ENCODE results near the gene DNAJB1. TPM values are rescaled to one million over a fixed set of nuclear protein-coding genes. Genes with fewer than 3 reads are reported as not detected.

Gene DNAJB1
- total and polyA plus RNA-seq, 2 of the 13 experiments (the other 11 are each of a cell fraction or from before 2014, with no cell fraction given) = 87.5 to 97.3 TPM

DNA sequence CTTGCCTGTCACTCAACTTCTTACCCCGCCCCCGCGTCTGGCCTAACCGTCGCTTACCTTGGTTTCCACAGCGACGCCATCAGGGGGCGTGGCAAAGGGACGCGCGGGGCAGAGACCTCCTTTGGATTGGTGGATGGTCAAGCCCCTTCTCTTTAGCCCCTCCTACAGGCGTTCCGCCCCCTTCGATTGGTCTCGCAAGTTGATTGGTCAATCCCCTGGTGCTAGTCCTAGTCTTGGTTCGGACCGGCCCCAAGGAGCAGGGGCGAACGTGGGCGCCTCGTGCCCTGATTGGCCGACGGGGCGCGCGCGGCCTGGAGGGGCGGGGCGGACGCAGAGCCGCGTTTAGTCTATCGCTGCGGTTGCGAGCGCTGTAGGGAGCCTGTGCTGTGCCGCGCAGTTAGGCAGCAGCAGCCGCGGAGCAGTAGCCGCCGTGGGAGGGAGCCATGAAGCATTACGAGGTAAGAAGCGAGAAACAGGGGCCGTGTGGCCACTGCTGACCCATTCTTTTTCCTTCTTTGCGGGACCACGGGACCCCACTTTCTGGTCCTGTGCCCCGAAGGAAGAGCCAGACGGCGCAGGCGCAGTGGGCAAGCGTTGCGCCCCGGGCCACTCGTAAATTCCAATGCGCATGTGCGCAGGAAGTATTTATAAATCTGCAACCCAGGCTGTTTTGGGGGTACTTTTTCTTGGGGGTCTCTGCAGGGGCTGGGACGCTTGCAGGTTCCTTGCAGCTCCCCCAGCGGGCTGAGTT, 11.2 kb upstream of the DNAJB1 start, which contains the start of gene TECR (continued):
- no peak for TF ChIP-seq CREB3 (CRISPR knock-in tag; IDR thresholded peaks at IDR 0.05)
- no peak for TF ChIP-seq SMYD3 (CRISPR knock-in tag; IDR thresholded peaks at IDR 0.05)
- TF ChIP-seq, protein P1, sequence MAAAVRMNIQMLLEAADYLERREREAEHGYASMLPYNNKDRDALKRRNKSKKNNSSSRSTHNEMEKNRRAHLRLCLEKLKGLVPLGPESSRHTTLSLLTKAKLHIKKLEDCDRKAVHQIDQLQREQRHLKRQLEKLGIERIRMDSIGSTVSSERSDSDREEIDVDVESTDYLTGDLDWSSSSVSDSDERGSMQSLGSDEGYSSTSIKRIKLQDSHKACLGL (CRISPR knock-in tag; IDR thresholded peaks at IDR 0.05) = peak; percentile 56; the same call in 1 of the 2 replicates
- no peak for TF ChIP-seq MBD4 (IDR thresholded peaks at IDR 0.05; ENCODE audit: borderline replicate concordance, low read length)

DNA sequence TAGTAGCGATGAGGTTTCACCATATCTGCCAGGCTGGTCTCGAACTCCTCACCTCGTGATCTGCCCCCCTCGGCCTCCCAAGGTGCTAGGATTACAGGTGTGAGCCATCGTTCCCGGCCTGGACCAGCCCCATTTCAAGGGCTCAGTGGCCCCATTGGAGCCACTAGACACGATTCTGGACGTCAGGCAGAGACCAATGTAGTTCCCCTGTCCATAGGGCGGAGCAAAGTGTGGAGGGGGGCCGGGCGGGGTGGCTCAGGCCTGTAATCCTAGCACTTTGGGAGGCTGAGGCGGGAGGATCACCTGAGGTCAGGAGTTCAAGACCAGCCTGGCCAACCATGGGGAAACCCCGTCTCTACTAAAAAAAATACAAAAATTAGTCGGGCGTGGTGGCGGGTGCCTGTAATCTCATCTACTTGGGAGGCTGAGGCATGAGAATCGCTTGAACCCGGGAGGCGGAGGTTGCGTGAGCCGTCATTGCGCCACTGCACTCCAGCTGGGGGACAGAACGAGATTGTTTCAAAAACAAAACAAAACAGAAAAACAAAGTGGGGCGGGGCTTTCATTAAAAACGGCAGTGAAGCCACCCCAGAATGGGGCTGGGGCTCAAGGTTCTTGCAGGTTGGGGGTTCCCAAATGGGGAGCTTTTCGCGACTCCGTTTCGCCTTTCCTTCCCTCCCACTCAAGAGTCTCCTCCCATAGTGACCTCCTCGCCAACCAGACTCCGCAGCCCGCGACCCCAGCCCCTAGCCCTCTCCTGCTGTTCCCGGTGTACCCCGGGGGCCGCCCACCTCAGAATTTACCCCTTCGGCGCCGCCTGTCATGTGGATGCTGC, 10.4 kb upstream of the DNAJB1 start:
- BruUV-seq (replicated peaks) = no TSS peak
- Histone ChIP-seq H3K4me2 (ENCODE audit: low read depth, low read length) (peak overlapping the region; percentile 64), H3K27me3 (ENCODE audit: control insufficient read depth in 1 of 2, insufficient read depth in 2 of 2, low read length in 2 of 2) (no peaks in the 10 kb centered on the region; a peak in 1 of 5 replicates), H2AFZ (ENCODE audit: low read length) (no peak overlapping the region), H3K9ac (ENCODE audit: insufficient read depth, low read depth, low read length) (peak overlapping the region; percentile 46), H3K4me1 (ENCODE audit: insufficient read depth, low read length) (peaks cover 27% of the 10 kb centered on the region), H3K4me3 (replicated peaks in 1 of 3; ENCODE audit: insufficient read depth in 1 of 3, low read depth in 2 of 3, low read length in 3 of 3) (peak overlapping the region; percentile 55 to 89 (median 57); a peak in 5 of 6 replicates), H3K36me3 (replicated peaks in 1 of 2; ENCODE audit: control insufficient read depth in 1 of 2, insufficient read depth in 2 of 2, low read length in 2 of 2) (peaks cover 0 to 3% of the 10 kb centered on the region in 2 experiments; a peak in 1 of 5 replicates), H3K9me3 (ENCODE audit: low read length) (no peaks in the 10 kb centered on the region), H4K20me1 (ENCODE audit: insufficient read depth, low read length) (no peaks in the 10 kb centered on the region), H3K27ac (ENCODE audit: extremely low read length, insufficient read depth, low read length) (peak overlapping the region; percentile 30), H3K79me2 (ENCODE audit: insufficient read depth, low read length) (peaks cover 34% of the 10 kb centered on the region)
- intact Hi-C loops (cut with micrococcal nuclease; ENCODE audit: unreplicated experiment) (loop anchor here (1.0 kb wide), 1 partner anchor 8 kb away; no protein-coding TSS in a partner anchor), in situ Hi-C loops (cut with HindIII; ENCODE audit: extremely low pct_ligation_motif_present, low pct_unique_long_range_greater_than_20kb) (no loop called here)
- DNase-seq (ENCODE audit: low spot score) (no peak), FAIRE-seq (no peak), ATAC-seq (no peak)
- TF ChIP-seq, protein P2, sequence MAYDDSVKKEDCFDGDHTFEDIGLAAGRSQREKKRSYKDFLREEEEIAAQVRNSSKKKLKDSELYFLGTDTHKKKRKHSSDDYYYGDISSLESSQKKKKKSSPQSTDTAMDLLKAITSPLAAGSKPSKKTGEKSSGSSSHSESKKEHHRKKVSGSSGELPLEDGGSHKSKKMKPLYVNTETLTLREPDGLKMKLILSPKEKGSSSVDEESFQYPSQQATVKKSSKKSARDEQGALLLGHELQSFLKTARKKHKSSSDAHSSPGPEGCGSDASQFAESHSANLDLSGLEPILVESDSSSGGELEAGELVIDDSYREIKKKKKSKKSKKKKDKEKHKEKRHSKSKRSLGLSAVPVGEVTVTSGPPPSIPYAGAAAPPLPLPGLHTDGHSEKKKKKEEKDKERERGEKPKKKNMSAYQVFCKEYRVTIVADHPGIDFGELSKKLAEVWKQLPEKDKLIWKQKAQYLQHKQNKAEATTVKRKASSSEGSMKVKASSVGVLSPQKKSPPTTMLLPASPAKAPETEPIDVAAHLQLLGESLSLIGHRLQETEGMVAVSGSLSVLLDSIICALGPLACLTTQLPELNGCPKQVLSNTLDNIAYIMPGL (CRISPR knock-in tag; IDR thresholded peaks at IDR 0.05; ENCODE audit: borderline replicate concordance in 1 of 2, low read depth in 1 of 2) = 0 out of 4 replicates have a peak, but pooled peaks of 1 of the 2 experiments have one; percentile 3
- TF ChIP-seq DMAP1 (CRISPR knock-in tag; IDR thresholded peaks at IDR 0.05) (0 out of 2 replicates have a peak, but pooled peaks have one; percentile 10), ZBTB38 (CRISPR knock-in tag; IDR thresholded peaks at IDR 0.05) (0 out of 2 replicates have a peak, but pooled peaks have one; percentile 12), PAWR (CRISPR knock-in tag; IDR thresholded peaks at IDR 0.05; ENCODE audit: borderline replicate concordance) (no peak), HOXD1 (CRISPR knock-in tag; IDR thresholded peaks at IDR 0.05) (no peak), PCBP1 (IDR thresholded peaks at IDR 0.05; ENCODE audit: borderline replicate concordance, low read depth, low read length) (0 out of 2 replicates have a peak, but pooled peaks have one; percentile 42), ZNF652 (CRISPR knock-in tag; IDR thresholded peaks at IDR 0.05; ENCODE audit: borderline replicate concordance, low read depth) (peak; percentile 90; the same call in 1 of the 2 replicates)
- TF ChIP-seq, protein P3, sequence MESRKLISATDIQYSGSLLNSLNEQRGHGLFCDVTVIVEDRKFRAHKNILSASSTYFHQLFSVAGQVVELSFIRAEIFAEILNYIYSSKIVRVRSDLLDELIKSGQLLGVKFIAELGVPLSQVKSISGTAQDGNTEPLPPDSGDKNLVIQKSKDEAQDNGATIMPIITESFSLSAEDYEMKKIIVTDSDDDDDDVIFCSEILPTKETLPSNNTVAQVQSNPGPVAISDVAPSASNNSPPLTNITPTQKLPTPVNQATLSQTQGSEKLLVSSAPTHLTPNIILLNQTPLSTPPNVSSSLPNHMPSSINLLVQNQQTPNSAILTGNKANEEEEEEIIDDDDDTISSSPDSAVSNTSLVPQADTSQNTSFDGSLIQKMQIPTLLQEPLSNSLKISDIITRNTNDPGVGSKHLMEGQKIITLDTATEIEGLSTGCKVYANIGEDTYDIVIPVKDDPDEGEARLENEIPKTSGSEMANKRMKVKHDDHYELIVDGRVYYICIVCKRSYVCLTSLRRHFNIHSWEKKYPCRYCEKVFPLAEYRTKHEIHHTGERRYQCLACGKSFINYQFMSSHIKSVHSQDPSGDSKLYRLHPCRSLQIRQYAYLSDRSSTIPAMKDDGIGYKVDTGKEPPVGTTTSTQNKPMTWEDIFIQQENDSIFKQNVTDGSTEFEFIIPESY (CRISPR knock-in tag; IDR thresholded peaks at IDR 0.05) = peak; percentile 42; the same call in 1 of the 2 replicates
- POLR2A ChIA-PET = interaction anchor here (3.6 kb wide), 1 partner anchor 9 kb away, joined by 39 read pairs; the partner anchor contains the start of gene DNAJB1
- CTCF ChIA-PET (ENCODE audit: low intra/inter-chr PET ratio, low total read pairs) = no interaction called here
- WGBS (ENCODE audit: low lambda C conversion rate) = 57% methylated on average over 38 of the region's 39 CpGs
